ENCODE data around the gene MYEOV.

Gene MYEOV

DNA sequence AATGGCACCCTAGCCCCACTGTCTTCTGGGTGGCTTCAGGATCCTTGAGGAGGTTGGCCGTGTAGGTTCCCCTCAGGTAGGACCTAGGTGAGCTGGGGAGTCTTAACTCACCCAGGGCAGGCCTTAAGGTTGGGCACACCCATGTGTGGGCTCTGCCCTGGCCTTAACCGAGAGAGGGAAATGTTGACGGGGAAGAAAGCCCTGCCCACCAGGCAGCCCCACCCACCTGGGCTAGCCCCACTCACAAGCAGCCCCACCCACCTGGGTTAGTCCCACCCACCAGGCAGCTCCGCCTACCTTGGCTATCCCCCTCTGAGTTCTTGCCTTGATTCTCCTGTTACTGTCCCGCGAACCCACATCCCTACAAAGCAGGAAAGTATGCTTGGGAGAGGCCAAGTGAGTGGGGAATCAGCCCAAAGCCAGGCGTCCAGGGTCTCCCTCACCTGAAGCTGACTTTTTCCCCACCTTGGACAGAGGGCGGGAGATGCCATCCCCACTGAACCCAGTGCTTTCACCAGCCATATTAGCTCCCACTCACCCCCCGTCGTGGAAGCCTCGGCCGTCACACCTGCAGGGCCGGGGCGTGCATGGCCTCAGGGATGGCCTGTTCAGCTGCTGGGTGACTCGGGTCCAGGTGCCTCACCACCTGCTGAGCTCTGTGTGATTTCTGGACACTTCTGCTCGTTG lies at the start of gene MYEOV:
MYEOV (plus strand) TSS at position 337 of the 687 bp plus-strand sequence. CDS start 1,200 bp downstream, outside the sequence.
- peak; percentile 68 for DNase-seq

DNA sequence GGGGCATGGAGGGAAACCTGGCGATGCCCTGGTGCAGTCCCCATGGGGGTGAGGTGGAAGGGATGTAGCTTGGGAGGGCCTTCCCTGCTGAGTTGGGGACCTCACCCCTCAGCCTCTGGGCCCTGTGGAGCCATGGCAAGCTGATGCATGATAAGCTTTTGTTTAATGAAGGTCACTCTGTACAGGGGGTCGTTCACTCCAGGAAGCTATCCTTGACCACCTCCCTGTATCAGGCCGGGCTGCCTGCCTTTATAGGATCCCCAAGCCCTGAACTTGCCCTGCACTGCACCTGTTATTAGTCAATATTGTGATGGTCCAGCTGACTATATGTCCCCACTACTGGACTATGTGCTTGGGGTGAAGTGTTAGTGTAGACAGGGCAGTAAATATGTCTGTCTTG lies 49.7 kb upstream of the MYEOV start:
- peak; percentile 46 for DNase-seq

DNA sequence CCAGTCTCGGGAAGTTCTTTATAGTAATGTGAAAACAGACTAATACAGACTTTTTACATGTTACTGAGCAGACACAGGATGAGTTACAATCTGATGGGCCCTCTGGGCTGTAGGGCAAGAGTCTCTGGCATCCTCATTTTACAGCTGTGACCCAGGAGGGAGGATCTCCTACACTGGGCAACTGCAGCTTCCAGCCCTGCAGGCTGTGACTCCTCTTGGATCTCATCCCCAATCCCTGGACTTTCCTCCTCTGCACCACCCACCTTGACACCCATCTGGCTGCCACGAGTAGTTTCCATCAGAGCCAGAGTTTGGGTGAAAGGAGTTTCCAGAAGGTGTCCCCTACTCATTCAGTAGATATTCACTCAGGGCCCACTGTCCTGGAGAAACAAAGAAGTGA lies 48.9 kb upstream of the MYEOV start:
- DNase-seq: peak; percentile 21

- peak; percentile 47 for DNase-seq
Observed at GRCh38 chr11:69245491-69246345, 48.2 kb upstream of the MYEOV start.

GRCh38 chr11:69249311-69250185 lies 44.4 kb upstream of the MYEOV start:
- no peak for DNase-seq

GRCh38 chr11:69250186-69251056 lies 43.5 kb upstream of the MYEOV start:
- no peak for DNase-seq

DNA sequence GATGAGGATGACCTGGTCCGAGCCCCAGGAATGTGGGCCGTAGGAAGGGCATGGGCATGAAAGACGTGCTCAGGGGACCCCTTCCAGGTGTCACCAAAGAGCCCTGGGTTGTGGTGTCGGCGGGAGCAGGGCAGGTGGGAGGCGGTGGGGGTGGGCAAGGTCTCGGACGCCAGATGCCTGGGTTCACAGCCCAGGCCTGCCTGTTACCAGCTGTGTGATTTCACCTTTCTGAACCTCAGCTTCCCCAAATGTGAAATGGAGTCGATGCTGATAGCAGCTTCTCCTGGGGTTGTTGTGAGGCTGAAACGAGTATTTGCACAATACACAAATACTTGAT lies 42.9 kb upstream of the MYEOV start:
- DNase-seq: no peak

GRCh38 chr11:69251639-69252489 lies 42.1 kb upstream of the MYEOV start:
- DNase-seq: no peak

GRCh38 chr11:69252490-69252837 lies 41.5 kb upstream of the MYEOV start:
- DNase-seq: no peak

DNA sequence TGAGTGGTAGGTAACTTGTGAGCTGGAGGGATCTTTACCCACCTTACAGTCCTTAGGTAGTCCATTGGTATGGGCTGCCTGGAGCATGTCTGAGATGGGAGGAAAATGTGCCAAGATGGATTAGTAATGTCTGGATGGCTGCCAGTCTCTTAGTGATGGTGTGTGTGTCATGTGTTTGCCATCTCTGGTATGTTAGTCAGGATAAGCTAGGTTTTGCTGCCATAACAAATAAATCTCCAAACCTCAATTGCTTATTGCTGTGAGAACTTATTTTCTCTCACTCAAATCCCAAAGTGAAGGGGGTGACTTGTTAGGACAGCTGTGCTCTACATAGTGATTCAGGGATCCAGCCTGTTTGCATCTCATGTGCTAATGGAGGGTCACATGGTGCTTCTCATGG lies 40.9 kb upstream of the MYEOV start:
- no peak for DNase-seq

GRCh38 chr11:69257134-69257533 lies 36.8 kb upstream of the MYEOV start:
- no peak for DNase-seq

GRCh38 chr11:69257838-69258658 lies 35.9 kb upstream of the MYEOV start:
- no peak for DNase-seq

DNA sequence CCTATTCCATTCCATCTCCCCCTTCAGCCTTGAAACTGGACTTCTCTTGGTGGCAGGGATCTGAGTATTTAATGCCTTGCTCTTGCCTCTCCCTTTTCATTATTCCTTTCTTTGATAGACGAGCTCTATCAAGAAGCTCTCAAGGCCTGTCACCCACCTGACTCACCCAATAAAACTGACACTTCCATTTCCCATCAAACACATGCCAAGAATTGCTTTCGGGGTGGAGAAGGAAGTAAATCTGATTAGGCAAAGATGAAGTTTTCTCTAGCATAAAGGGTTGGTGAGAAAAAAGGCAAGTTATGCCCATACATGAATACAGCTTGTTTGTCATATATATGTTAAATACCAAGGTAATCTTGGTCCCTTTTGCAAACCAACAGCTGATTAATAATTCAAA lies 34.9 kb upstream of the MYEOV start:
- no peak for DNase-seq

DNA sequence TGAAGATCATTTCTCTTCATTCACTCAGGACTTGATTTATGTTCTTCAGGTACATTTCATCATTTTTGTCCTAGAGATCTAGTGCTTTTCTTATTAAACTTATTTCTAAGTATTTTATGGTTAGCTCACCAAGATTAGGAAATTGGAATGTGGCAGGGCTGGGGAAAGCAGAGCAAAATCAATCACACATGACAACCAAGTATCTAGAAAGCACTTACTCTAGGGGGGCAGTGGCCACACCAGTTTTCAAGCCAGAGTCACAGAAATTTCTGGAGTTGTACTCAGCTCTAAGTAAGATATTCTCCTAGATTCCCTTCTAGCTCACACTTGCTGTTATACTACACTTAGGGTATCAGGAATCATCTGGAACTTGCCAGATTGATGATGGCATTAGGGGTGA lies 33.3 kb upstream of the MYEOV start:
- no peak for DNase-seq

DNA sequence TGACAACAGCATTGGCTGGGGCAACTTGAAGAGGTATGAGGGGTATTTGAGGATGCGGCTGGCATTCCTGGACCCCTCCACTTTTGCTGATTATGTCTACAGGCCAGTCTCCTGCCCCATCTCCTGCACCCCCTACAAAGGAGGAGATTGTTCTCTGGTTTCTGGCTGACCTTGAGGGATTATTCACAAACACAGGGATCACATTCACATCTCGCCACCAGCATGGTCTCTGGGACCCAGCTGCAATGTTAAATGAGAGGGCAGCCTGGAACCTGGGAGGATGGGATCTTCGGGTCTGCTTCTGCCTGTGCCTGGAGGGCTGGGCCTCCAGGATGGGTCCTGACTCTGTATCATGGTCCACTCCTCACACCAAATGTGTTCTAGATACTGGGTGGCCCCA lies 32.8 kb upstream of the MYEOV start:
- DNase-seq: no peak

DNA sequence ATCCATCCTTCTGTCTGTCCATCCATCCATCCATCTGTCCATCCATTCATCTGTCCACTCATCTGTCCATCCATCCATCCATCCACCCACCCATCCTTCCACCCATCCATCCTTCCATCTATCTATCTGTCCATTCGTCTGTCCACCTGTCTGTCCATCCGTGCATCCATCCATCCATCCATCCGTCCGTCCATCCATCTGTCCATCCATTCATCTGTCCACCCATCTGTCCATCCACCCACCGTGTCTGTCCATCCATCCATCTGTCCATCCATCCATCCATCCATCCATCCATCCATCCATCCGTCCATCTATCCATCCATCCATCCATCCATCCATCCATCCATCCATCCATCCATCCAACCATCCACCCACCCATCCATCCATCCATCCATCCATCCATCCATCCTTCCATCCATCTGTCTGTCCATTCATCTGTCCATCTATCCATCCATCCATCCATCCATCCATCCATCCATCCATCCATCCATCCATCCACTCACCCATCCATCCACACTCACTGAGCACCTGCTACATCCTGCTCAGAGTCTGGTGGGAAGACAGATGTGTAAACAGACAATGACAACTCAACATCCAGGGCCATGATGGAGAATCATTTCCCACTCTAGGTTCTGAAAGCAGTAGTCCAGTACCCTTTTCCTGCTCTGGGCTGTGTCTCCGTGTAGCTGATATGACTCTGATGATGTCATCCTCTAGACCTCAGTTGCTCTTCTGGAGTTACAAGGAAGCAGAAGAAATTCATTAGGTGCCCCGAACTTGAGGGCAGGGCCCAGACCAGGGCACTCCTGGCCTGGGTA lies 30.8 kb upstream of the MYEOV start:
- DNase-seq: no peak

DNA sequence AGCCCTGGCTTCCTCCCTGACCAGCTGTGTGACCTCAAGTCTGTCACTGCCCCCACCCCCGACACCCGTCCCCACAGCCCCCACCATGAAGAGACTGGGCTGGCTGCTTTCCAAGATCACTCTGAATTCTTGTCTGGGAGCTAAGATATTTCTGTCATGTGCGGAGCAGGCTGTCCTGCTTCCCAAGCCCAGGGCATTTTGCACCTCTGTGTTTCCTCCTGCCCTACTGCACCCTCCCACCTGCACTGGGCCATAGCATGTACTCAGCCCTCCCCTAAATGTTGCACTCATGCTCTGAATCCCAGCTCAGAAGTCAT lies 30.3 kb upstream of the MYEOV start:
- DNase-seq: no peak

DNA sequence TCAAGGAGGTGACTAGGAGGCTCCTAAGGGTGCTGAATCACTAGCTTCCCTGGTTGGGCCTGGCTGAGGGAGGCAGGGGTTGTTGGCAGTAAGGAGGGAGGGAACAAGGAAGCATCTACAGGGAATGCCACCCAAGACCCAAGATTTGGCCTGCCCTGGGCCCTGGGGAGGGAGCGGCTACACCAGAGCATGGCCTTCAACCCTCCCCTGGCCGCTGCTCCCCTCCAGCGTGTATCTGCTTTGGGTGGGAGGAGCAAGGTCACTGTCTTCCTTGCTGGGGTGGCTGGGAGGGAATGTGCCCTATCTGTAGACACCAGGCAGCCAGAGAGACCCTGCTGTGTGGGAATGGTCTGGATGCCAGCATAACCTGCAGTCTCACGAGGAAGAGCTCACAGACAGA lies 29.5 kb upstream of the MYEOV start:
- no peak for DNase-seq

DNA sequence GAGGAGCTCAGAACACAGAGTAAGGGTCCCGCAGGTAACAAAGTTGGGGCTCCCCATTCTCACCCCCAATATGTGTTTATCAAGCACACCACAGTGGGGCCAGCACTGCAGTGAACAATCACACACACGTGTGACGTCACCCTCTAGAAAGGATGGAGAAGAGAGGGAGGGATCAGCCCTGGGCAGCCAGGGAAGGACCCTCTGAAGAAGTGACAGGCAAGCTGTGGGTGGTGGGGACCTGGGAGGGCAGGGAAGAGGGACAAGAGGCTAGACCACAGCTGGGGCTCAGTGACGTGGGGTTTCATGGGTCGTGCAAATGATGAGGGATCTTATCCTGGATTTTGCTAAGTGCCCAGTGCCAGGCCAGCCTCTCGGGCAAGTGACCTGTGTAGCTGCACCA lies 28.7 kb upstream of the MYEOV start:
- DNase-seq: no peak

DNA sequence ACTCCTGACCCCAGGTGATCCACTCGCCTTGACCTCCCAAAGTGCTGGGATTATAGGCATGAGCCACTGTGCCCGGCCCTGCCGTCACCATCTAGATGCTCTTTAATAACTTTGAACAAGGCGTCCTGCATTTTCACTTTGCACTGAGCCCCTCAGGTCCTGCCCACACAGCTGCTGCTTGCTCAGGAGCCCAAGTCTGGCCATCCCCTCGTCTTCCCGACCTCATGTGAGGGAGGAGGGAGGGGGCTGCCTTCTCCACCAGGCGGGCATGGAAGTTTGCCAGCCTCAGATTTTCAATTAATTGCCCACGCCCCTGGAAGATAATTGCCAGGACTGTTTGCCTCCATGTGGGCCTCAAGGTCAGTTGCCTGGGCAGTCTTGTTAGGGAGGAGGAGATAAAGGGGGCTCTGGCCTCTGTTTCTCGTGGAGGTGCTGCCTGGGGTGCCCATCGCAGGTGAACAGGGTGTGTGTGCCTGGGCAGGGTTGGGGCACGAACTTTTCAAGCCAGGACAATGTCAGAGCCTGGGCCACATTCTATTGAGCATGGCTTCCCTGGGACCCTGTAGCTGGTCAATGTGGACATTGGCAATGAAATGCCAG lies 27.9 kb upstream of the MYEOV start:
- no peak for DNase-seq
